Measurements from ENCODE around the gene FGF19.

- TF ChIP-seq CTCF (conservative IDR thresholded peaks at IDR 0.05; ENCODE audit: low read length): no peak
- TF ChIP-seq EZH2phosphoT487 (IDR thresholded peaks at IDR 0.05; ENCODE audit: borderline replicate concordance, low read depth, low read length): no peak
Observed at GRCh38 chr11:69752890-69753289, 49.1 kb upstream of the FGF19 start.

Data from OCI-LY7 (cell line).